Measurements from ENCODE around the gene DCUN1D1.
"Not testable (repeated sequence)": the region's sequence is repeated elsewhere in the genome, so short reads cannot be mapped to it uniquely, and the experiment has no call there.

Gene DCUN1D1

GRCh38 chr3:182980204-182981037 is at the start of gene DCUN1D1:
Gene DCUN1D1, minus strand, starts transcription at chr3:182980538. Its CDS starts 49 bp downstream, at chr3:182980489.
- peak; percentile 70 to 83 (median 80) for DNase-seq (ENCODE audit: low read depth in 3 of 3)

DNA sequence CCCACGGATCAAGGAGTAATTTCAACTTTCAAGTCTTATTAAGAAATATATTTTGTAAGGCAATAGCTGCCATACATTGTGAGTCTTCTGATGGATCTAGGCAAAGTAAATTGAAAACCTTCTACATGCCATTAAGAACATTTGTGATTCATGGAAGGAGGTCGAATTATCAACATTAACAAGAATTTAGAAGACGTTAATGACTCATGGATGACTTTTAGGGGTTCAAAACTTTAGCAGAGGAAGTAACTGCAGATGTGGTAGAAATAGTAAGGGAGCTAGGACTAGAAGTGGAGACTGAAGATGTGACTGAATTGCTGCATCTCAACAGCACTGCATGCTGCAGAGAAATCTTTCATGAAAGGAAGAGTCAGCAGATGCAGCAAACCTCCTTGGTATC is 48.1 kb upstream of the DCUN1D1 start:
- DNase-seq (ENCODE audit: low read depth in 3 of 3) = no peak

- DNase-seq (ENCODE audit: low read depth in 3 of 3) = no peak
Observed at GRCh38 chr3:183027276-183027675, 46.9 kb upstream of the DCUN1D1 start.

GRCh38 chr3:183022936-183023516 is 42.7 kb upstream of the DCUN1D1 start:
- no peak for DNase-seq (ENCODE audit: low read depth in 3 of 3)

DNA sequence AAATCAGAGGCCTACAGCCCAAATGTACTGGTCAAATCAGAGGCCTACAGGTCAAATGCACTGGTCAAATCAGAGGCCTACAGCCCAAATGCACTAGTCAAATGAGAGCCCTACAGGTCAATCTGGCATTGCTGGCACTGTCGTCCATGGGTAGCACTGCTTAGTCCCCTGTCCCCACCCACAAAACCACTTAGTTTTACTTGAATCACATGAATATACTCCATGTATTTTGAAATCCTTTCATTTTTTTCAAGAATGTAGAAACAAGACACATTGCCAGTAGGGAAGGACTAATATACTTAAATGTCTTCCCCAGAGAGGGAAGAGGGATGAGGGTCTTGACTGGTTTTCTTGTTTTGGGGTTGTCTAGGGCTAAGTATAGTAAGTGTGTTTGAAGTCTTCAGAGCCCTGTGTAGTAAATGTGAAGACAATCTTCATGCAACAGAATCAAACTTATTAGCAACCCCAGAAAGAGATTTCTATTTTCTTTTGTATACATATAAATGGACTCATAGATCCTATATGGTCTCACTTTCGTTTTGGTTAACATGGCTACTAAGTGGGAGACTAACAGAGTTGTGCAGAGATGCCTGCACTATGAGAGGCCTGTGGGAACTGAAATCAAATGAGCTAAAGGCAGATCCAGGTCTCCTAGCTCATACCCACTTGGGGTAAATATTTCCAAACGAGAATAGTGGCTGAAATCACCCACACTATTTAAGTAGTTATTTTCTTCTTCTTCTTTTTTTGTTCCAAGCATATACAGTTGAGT is 38.3 kb upstream of the DCUN1D1 start:
- DNase-seq (ENCODE audit: low read depth in 3 of 3) = no peak

DNA sequence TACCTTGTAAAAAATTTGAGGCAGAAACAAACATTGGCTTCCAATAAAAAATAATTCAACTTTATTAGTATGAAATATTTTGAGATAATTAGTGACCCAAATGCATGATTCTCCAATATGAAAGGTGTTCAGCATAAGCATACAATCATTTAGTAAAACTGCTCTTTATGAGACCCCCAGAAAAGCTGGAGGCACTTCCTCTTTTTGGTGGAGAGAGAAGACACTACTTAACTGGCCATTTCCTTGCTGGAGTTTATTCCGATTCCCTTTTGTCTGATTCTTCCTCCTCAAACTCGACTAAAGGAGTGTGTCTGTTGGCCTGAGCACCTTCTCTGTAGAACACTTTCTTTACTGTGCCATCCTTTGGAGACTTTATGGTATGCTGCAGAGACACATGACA is 34.8 kb upstream of the DCUN1D1 start:
- no peak for DNase-seq (ENCODE audit: low read depth in 3 of 3)

- DNase-seq (ENCODE audit: low read depth in 3 of 3) = no peak
Observed at GRCh38 chr3:183013856-183014255, 33.5 kb upstream of the DCUN1D1 start.

GRCh38 chr3:183013074-183013473 is 32.7 kb upstream of the DCUN1D1 start:
- no peak for DNase-seq (ENCODE audit: low read depth in 3 of 3)

DNA sequence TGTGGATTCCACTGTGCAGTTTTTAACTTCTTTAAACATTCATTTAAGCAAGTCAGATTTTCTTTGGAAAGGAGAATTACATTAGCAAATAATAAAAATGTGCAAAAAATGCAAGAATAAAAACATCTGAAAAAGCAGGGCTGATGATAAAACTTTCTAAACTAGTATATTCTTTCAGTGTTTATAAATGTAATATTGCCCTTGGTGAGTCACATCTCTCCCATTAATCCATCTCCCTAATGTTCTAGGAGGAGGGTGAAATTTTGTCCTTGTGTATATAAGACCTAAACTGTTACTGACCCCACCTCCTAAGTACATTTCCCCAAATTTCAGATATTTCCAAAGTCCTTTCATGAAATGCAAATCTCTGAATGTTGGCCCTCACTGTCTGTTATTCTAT is 28.5 kb upstream of the DCUN1D1 start:
- DNase-seq (ENCODE audit: low read depth in 3 of 3) = no peak

GRCh38 chr3:183008303-183008702 is 28.0 kb upstream of the DCUN1D1 start:
- no peak for DNase-seq (ENCODE audit: low read depth in 3 of 3)

DNA sequence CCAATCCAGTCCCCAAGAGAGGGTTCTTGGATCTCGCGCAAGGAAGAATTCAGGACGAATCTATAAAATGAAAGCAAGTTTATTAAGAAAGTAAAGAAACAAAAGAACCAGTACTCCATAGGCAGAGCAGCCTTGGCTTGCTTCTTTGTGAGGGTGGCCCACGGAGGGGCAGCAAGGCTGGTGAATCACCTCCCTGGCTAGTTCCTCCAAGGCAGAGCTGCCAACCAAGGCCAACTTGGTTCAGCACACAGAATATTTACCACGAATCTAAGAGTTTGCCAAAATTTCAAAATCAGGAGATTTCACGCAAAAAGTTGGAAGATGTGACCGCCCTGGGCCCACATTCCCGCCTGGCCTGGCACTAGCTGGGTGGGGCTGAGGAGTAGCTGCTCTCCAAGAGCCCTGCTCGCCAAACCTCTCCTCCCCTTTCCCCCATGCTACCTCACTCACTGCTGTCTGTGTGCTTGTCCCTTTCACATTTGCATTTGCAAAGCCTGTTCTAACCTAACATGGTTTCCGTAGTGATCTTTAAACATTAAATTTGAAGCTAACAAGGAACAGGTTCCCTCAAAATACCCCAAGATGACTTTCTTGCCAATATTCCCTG is 26.2 kb upstream of the DCUN1D1 start:
- DNase-seq (ENCODE audit: low read depth in 3 of 3) = no peak

DNA sequence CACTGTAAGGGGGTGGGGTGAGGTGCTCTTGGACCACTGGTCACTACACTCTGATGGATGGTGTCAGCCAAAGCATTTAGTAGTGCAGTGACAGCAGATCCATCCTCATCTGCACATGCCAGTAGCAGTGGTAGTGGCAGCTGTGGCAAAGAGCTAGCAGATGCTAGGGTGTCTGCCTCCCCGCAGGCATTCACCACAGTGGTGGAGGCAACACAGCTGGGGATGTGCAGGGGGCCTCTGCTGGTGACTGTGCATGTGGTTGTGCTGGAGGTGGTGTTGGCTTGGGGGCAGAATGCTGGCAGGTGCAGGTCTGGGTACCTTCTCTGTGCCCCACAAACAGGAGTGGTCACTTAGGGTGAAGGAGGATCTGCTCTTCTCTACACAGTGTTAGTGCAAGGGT is 19.4 kb upstream of the DCUN1D1 start:
- DNase-seq (ENCODE audit: low read depth in 3 of 3) = no peak

DNA sequence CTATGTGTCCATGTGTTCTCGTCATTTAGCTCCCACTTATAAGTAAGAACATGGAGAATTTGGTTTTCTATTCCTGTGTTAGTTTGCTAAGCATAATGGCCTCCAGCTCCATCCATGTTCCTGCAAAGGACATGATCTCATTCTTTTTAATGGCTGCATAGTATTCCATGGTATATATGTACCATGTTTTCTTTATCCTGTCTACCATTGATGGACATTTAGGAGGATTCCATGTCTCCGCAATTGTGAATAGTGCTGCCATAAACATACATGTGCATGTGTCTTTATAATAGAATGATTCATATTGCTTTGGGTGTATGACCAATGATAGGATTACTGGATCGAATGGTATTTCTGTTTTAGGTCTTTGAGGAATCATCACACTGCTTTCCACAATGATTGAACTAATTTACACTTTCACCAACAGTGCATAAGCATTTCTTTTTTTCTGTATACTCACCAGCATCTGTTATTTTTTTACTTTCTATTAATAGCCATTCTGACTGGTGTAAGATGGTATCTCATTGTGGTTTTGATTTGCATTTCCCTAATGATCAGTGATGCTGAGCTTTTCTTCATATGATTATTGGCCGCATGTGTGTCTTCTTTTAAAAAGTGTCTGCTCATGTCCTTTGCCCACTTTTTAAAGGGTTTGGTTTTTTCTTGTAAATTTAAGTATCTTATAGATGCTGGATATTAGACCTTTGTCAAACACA is 13.3 kb upstream of the DCUN1D1 start:
- DNase-seq (ENCODE audit: low read depth in 3 of 3) = not testable (repeated sequence)

- DNase-seq (ENCODE audit: low read depth in 3 of 3) = no peak
Observed at GRCh38 chr3:182989566-182989965, 9.2 kb upstream of the DCUN1D1 start.

DNA sequence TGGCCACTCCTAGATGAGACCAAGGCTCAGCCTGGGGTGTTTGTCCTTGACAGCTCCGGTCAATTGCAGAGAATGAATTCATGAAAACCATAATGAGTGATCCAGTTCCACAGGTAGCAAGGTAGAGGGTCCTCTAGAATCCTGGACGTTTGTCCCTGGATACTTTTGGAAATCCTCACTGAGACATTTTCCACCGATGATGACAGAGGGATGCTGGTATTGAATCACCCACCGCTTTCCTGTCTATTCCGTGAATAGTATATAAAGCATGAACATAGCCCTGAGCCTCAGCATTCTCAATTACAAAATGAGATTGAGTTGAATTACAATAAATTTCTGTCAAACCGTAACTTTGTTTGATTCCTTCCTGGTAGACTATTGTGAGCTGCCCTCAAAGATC is 5.7 kb upstream of the DCUN1D1 start:
- DNase-seq (ENCODE audit: low read depth in 3 of 3) = no peak

DNA sequence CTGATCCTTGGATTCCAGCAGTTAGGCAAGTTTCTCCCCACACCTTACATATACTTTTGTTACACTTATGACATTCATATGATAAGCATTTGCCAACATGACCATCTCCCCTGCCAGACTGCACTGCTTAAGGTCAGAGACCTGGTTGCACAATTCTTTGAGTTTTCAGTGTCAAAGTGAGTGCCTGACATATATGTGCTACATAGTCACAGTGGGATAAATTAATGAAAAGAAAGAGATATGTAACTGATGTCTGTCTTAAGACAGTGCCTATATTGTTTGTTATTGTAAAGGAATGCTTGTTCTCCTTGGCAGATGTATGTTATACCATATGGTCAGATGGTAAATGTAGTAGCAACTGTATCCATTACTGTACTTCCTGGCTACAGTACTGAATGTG is 3.5 kb upstream of the DCUN1D1 start:
- DNase-seq (ENCODE audit: low read depth in 3 of 3) = no peak

DNA sequence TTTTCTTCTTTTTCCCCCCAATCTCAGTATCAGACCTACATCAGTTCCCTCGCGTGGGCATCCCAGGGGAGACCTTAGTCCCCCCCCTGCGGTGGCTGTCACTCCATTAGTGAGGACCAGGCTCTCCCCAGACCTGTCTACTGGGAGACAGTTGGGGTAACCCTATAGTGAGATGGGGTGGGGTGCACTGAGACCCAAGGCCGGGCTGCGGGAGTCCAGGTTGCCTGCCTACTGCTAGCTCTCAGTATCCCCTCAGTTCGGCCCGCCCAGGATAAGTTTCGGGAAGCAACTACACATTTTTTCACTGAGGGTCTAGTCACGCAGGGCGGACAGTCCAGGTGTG is 671 bp upstream of the DCUN1D1 start:
- DNase-seq (ENCODE audit: low read depth in 3 of 3) = no peak

DNA sequence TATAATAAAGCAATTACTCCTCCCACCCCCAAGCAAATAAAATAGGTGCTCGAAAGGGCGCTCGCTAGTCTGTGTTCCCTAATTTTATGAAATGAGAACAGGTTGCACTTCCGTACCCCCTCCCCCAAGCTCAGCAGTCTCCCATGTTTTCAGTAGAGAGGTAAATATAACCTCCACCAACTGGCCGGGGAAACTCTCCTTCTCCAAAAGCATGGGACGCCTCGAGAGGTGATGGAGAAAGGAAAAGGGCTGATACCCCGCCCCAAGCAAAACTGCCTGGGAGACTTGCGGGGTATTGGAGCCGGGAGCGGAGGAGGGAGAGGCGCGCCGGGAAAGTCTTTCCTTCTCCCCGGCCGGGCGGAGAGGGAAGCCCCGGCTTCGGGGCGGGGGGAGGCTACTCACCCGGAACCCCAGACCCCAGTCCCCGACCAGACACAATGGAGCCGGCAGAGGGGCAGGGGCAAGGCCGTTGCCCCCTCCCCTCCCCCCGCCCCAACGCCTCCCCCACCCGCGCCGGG is 605 bp downstream of the DCUN1D1 start:
- DNase-seq (ENCODE audit: low read depth in 3 of 3) = peak in 1 of 3 donors; percentile 0

DNA sequence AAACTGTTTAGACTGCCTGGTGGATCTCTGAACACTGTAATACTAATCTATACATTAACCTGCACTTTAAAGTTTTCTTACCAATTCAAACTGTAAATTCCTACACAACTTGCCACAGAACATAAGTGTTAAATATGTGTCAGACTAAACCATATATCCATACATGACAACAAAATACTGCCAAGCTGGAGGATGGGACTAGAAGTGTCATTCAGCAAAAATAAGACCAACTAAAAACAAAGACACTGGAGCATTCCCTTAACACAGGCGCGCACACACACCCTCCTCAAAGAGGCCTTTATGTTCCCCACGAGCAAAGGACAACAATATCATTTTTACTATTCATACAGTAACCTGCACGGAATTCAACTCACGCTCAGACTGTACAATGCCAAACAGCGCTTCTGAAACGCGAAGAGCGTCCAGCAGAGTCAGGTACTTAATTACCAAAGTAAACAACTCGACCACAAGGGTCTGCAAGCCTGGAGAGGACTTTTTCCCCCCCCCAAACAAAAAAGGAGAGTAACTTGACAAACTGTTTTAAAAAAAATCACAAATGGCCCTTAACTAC is 1.1 kb downstream of the DCUN1D1 start:
- DNase-seq (ENCODE audit: low read depth in 3 of 3) = no peak

DNA sequence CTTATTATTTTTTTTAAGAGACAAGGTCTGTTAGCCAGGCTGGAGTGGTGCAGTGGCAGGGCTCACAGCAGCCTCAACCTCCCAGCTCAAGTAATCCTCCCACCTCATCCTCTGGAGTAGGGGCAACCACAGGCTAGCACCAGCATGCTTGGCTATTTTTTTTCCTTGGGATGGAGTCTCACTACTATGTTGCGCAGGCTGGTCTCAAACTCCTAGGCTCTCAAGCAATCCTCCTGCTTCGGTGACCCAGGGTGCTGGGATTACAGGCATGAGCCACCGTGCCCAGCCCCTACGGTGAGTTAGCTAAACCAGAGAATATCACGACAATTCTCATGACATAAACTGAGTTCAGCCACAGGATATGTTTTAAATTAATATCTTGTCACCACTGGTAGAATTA is 2.0 kb downstream of the DCUN1D1 start:
- no peak for DNase-seq (ENCODE audit: low read depth in 3 of 3)

GRCh38 chr3:182973047-182973446 is 7.3 kb downstream of the DCUN1D1 start:
- no peak for DNase-seq (ENCODE audit: low read depth in 3 of 3)
